NOMO-1 treated with DMSO at 0.1 percent for 48 hours (cell line): ENCODE measurements around the gene CLP1.
A peak's percentile ranks its signal among the peaks of the same experiment; 100 is the strongest.

Experiments used
- DNase-seq: peaks from one replicate; lab custom pipeline; 2025; ENCODE audit not compliant: unreplicated experiment; lab: John Stamatoyannopoulos, UW

Gene CLP1

DNA sequence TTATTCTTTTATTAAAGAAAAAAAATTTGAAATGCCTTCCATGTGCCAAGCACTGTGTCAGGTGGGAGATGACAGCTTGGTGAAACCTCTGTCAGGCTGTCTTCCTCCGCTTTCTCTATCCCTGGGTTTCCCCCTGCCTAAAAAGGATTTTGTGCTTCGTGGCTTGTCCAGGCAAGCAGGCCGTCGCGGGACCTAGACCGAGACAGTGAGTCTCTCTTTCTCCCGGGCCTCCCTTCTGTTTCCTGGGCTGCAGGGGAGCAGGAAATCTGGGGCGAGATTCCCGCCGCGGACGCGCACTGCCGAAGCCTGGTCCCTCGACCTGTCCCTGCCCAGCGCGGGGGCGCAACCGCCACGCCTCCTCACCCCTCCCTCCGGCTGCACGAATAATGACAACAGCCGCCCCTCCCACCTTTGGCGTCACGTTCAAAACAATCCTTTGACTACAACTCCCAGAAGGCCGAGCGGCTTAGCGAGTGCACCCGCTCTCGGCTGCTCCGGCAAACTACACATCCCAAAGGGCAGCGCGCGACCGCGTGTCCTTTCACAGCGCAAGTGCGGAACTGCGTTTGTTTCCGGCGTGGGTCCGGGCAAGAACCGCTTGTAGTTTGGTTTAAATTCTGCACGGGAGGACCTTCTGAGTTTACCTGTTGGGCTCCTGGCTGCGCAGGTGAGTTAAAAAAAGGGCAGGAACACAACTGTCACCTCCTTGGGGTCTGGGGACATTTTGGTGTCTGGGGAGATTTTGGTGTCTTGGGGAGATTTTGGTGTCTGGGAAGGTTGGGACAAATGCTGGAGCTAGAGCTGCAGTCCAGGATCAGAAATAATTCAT is at the start of gene CLP1:
Gene CLP1, plus strand, starts transcription at position 569 of the 829 bp plus-strand sequence. CDS start 1,715 bp downstream, outside the sequence.
- DNase-seq: peak; percentile 98

DNA sequence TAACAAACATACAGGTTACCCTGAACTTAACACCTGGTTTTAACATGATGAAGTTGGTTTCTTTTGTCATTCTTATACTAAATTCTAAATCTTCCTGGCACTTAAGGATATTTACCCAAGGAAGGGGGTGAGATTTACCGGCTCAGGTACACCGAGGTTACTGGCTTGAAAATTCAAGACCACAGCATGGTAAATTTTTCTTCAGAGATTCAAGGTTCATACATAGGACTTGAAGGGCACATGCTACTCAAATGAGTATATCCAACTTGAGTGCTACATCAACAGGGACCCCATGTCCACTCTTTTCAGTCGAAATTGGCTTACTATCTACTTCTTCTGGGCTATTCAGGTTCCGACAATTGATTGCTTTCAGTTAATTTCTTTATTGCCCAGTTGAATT is 47.4 kb upstream of the CLP1 start:
- no peak for DNase-seq

DNA sequence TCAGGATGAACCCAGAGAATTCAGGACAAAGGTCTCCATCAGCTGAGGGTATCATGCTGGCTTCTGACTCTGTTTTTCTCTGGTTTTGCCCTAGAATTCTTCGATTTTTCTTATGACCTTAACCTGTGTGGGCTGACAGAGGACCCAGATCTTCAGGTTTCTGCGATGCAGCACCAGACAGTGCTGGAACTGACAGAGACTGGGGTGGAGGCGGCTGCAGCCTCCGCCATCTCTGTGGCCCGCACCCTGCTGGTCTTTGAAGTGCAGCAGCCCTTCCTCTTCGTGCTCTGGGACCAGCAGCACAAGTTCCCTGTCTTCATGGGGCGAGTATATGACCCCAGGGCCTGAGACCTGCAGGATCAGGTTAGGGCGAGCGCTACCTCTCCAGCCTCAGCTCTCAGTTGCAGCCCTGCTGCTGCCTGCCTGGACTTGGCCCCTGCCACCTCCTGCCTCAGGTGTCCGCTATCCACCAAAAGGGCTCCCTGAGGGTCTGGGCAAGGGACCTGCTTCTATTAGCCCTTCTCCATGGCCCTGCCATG is 43.3 kb upstream of the CLP1 start:
- no peak for DNase-seq

DNA sequence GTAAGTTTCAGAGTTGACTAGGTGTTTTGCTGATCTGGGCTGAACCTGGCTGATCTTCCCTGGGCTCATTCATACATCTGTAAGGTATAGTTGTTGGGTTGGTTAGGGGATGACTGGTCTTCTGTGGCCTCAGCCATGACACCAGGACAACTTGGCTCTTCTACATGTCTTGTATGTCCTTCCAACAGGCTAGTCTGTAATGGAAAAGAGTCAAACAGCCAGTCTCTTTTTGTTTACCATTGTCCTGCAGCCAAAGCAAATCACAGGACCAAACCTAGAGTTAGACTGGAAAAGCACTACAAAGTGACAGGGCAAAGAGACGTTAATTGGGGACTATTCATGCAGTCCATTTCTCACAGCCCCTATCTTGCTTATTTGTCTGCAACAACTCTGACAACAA is 42.3 kb upstream of the CLP1 start:
- DNase-seq: no peak

DNA sequence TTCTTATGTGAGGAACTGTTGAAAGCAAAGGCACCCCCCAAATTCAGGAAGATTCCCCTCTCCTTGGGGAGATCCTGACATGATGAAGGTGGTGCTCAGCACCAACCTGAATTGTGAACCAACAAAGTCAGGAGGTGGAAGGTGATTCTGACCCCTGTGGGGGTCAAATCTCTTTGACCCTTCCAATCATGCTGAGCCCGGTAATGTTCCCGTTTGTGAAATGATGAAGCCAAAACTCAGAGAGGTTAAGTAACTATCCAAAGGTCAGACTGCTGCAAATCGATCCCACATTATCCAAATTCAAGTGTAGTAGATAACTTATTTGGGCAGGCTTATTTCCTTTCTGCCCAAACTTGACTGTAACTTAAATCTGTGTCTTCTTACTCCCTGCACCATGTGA is 41.0 kb upstream of the CLP1 start:
- DNase-seq: no peak

DNA sequence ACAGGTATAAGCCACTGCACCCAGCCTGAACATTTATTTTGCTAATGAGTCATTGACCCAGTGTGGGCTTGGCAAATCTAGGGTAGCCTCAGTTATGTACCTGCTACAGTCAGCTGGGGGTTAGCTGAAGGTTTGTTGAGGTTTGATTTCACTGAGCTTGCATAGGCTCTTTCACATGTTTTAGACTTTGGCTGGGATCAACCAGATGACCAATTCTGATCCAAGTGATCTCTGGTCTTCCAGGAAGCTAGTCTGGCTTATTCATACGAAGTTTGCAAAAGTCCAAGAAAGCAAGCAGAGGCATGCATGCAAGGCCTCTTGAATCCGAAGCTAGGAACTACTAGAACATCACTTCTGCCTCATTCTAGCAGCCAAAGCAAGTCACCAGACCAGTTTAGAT is 39.1 kb upstream of the CLP1 start:
- DNase-seq: no peak

DNA sequence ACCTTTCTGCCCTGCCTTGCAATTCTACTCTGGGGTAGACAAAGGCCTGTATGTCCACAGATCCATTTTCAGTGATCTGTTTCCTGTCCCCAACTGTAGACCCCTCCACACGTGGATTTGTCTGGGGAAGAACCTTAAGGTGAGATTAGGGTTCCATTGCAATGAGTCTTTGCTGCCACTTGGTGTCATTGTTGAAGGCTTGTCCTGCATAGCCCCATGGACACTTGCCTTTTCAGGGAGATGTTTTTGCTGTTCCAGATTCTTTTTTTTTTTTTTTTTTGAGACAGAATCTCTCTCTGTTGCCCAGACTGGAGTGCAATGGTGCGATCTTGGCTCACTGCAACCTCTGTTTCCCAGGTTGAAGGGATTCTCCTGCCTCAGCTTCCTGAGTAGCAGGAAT is 38.2 kb upstream of the CLP1 start:
- no peak for DNase-seq

DNA sequence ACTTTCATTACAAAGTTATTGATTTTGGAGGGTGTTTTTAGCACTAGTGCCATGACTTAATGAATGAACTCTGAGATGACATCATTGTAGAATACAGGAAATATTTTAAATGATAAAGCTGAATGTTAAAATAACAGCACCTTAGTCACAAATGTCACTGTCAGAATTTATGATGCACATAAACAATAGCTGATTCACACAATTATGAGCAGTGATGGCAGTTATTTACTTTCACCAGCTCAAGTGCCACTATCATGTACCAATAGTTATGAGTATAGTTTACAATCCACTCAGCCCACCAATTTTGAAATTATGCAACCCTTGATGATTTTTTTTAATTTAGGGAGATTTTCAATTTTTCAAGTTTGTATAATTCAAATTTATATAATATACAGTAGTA is 37.1 kb upstream of the CLP1 start:
- no peak for DNase-seq

DNA sequence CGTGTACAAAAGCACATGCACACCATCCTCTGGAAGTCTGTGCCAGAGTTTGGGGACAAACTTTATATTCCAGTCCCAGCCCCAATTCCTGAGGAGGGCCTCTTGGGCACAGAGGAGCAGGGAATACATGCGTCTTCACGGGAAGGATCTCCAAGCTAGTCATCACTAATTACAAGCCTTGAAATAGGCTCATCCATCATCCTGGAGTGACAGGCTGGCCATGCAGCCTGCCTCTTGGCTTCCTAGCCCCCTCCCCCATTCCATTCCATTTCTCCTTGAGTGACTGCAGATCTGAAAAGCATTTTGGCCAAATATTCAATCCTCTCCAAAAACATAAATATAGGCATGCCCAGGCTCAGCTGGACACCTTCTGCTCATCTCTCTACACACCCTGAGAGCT is 35.3 kb upstream of the CLP1 start:
- DNase-seq: no peak

DNA sequence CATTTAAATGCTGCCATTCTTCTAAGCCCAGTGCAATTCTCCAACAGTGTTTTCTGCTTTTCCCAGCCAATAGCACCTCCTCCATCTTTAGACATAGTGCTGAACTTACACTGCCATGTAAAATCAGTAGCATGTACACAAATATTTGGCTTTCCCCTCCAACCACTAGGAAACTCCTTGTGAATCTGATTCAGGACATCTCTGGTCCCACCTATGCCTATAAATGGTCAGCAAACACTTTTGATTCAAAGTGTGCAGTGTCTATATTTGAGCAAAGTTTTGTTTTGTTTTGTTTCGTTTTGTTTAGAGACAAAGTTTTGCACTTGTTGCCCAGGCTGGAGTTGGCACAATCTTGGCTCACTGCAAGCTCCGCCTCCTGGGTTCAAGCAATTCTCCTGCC is 32.7 kb upstream of the CLP1 start:
- no peak for DNase-seq

DNA sequence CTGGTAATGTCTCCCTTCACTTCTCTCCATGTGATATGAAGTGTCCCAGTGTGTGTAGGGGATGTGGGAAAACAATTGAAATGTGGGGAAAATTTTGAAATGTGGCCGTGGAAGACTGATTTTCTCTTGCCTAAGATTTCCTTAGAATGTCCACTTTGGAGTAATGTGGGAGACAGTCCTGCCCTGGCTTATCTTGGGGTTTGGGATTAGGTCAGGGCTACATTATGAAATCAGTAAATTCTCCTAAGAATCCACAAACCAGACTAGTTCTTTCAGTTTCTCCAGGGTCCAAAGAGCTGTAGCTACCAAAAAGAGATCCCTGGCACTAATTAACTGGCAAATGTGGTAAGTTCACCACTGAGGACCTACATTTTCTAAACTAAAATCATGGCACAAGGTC is 30.7 kb upstream of the CLP1 start:
- no peak for DNase-seq

DNA sequence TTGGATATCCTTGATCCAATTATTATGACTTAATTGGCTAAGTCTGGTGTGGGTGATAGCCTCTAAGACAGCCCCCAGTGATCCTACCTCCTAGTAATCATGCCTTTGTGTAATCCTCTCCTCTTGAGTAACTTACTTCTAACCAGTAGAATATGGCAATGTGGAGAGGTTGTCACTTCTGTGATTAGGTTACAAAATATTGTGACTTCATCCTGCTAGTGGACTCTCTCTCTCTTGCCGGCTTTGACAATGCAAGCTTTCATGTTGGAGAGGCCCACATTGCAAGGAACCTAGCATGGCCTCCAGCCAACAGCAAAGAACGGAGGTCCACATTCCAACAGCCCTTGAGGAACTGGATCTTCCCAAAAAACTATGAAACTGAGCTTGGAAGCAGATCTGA is 27.4 kb upstream of the CLP1 start:
- no peak for DNase-seq

DNA sequence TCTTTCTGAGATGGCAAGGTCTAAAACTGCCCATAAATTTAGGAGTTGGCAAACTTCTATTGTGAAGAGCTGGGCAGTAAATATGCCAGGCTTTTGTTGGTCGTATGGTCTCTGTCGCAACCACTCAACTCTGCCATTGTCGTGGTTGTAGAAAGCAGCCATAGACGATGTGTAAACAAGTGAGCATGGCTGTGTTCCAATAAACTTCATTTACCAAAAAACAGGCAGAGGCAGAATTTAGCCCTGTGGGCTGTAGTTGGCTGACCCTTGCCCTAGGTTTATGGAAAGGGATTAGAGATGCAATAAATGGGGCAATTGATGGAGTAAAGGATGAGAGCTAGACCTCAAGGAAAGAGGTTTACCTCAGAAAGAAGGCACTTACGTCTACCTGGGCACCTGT is 25.4 kb upstream of the CLP1 start:
- DNase-seq: no peak

DNA sequence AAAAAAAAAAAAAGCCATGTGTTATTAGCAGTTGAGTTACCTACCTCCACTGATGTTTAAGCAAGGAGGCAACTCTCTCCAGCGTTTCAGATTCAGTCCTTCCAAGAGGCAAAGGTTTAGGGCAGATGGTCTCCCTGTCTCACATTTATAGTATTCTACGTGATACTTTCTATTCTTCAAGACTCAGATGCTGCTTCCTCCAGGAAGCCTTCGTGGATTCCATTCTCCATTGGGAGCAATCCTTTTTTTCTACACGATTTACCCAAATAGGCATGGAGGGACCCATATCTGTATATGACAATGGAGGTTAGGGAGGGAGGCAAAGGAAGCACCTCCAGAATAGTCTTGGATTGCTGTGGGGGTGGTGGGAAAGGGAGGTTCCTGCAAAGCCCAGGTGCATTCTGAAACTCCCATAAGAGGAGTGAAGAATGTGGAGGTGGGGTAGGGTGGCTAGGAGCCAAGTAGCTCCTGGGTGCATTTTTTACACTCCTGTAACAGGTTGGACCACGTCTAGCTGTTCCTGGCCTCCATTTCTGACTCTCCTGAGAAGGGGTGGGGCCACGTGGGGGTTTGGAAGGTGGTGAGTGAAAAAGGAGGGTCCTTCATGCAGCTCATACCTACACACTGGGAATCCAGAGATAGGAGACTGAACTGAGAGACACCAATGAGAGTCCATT is 24.0 kb upstream of the CLP1 start:
- DNase-seq: no peak

DNA sequence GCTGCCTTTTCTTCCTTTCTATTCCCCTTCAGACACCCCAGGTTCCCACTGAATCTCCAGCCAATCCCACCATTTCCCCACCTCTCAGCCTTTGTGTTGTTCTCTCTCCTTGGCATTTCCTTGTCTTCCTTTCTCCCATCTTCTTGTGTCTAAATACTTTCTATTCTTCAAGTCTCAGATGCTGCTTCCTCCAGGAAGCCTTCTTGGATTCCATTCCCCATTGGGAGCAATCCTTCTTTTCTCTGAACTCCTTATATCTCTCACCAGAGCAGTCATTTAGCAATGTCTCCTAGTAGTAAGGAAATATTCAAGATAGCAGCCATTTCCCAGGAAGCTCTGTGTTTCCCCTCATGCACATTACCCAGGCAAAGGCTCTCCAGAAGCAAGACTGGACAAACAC is 23.3 kb upstream of the CLP1 start:
- no peak for DNase-seq

DNA sequence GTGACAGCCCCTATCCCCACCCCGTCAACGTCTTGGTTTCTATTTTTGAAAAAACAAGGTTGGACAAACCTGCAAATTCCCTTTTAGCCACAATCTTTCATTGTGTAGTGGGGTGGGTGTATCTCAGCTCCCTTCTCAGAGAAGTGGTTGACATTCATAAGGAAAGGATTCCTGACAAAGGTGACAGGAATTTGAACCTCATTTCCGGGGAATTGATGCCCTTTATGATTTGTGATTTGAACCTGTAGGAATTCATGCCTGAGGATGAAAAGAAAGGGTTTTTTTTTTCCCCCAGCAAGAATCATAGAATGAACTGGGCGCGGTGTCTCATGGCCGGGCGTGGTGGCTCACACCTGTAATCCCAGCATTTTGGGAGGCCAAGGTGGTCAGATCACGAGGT is 22.3 kb upstream of the CLP1 start:
- DNase-seq: no peak

DNA sequence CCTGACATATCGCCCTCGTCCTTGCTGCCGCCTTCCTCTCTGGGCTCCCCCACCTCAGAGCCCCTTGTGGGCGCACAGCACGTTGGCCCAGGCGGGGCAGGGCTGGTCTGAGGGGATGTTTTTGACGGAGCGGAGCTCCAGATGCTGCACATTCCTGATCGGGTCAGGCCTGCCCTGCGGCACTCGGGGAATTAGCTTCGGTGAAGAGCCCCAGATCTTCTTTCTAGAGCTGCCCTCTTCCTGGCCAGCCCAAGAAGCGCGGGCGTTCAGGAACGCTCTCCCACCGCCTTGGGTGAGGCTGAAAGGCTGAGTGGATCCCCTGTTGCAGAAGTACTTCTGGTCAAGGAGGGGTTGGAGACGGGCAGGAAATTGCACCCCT is 19.9 kb upstream of the CLP1 start:
- DNase-seq: no peak

DNA sequence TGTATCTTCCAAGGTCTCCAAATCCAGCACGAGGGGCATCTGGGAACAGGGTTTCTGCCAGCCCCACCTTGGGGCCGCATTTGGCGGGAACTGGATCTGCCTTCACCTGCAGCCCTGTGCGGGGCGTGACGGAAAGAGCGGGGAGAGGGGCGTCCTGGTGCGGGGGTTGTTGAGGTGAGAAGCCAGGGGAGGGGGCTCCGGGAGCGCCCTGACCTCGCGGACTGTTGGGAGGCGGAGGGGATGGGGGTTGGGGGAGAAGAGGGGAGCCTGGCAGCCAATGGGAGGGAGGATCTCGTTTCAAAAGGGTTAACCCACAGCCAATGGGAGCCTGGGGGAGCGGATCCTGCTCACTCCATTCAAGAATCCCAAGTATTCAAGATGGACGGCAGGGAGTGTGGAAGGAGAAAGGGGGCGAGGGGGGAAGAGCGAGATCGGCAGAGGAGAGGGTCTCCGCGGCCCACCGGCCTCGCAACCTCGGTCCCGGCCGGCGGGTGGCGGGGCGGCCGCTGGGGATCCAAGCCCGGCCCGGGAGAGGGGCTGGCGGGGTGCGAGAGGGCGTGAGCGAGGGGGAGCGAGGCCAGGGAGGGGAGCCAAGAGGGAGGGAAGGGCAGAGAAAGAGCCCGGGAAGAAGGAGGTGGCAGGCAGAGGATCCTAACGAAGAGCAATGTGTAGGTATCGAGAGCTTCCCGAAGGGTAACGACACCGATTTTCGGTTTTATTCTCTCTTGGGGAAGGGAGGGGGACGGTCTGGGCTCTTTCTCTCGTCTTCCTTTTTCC is 19.4 kb upstream of the CLP1 start:
- no peak for DNase-seq

DNA sequence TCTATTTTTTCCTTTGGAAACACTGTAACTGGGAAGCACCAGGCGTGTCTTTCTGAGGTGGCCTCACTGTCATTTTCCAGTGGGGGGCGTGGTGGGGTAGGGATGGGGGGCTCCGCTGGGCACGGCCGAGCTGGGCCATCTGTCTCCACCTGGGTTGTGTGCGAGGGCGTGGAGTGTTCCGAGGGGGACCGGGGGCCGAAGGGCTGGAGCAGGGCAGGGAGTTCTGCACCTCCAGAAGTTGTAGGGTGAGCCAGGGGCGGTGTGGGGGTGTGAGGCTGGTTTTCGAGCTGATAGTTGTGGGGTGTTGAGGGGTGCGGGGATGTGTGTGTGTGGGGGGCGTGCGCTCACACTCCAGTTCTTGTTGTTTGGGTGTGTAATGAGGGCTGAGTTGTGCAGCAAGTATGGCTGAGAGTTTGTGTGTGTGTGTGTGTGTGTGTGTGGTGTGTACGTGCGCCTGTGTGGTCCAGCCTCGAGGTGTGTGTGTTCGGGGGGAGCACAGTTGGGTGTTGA is 18.7 kb upstream of the CLP1 start:
- no peak for DNase-seq

DNA sequence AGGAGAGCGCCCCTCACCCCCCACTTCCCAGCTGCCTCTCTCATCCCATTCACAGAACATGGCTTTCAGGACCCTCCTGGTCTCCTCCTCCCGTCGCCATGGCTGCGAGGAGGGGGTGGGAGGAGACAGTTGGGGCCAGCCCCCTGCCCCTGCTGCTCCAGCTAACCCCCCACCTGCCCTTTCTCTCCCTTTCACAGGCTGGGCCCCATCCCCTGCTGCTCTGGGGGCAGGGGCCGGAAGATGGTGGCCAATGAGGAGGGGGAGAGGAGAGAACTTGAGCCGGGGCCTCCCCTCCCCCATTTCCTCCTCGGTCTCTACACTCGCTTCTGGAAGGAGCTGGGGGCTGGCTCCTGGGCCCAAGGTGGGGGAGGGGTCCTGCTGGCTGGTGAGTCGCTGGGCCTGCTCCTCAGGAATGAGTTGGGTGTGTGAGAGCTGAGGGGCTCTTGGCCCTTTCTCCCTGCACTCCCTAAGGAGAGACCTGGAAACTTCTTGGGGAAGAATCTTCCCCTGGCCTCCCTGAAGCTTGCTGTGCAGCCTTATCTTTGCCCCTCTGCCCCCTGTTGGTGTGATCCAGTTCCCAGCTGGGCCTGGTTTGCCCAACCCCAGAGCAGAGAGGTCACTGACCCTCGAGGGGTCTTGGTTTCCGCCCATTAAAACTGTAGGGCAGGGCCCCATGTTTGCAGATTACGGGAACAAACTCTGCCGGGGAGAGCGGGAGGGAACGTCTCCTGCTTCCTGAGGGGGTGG is 18.1 kb upstream of the CLP1 start:
- no peak for DNase-seq
